HCT116 (cell line): Measurements from ENCODE around the gene DMD. TPM values are rescaled to one million over a fixed set of nuclear protein-coding genes. Genes with fewer than 3 reads are reported as not detected.

ENCODE experiments used
- ATAC-seq: fragments of 200-7000 bp; cut with Tn5 transposase; 2 replicates; pipeline ENCODE4 v1.9.1; 2020; ENCODE audit warnings: mild to moderate bottlenecking, moderate library complexity
- BruUV-seq: library from RNA; stranded (reverse); fragments of 400-500 nt; replicated peaks from 2 replicates; lab custom pipeline; 2021; lab: Mats Ljungman, UMichigan
- CTCF ChIA-PET: fragments of 300-600 bp; sonication (Branson Sonifier 250); formaldehyde crosslinking; loops from one replicate; lab custom pipeline; 2021; ENCODE audit warnings: antibody characterized with exemption; lab: Charles Lee
- POLR2A ChIA-PET: fragments of 300-600, 350-600 bp; sonication (Branson Sonifier 250); formaldehyde crosslinking; loops from one replicate; lab custom pipeline; 2021; ENCODE audit warnings: antibody characterized with exemption; lab: Charles Lee
- RAD21 ChIA-PET, 2 experiments: fragments of 300-600 bp; sonication (Branson Sonifier 250); formaldehyde crosslinking; loops; one replicate each; lab custom pipeline; 2023; ENCODE audit warnings: low total read pairs in 2 of 2; ENCODE audit not compliant: uncharacterized antibody in 2 of 2, unreplicated experiment in 2 of 2, low non-redundant PET in 1 of 2; lab: Charles Lee
- DNase-seq: peaks from one replicate; pipeline ENCODE4 v3.0.0-alpha.2; 2010; ENCODE audit warnings: low read depth, low spot score
- H2AFZ ChIP-seq: fragments of 200-600 bp; shearing (Covaris generic), sonication (generic); 2 replicates; pipeline ENCODE4 v1.6.1; 2017; ENCODE audit warnings: low read depth, mixed run types, mixed read lengths, antibody characterized with exemption, low read length; ENCODE audit not compliant: poor library complexity, severe bottlenecking
- H3K27ac ChIP-seq: 2 replicates; pipeline ENCODE4 v1.5.1; 2012; ENCODE audit warnings: low read depth, low read length
- H3K27me3 ChIP-seq: fragments of 200-600 bp; sonication (generic); 2 replicates; pipeline ENCODE4 v1.6.1; 2016; ENCODE audit warnings: mixed run types, low read length, mixed read lengths; ENCODE audit not compliant: insufficient read depth
- H3K36me3 ChIP-seq, 2 experiments: fragments of 200-500 bp in 1 of 2; fragments of 200-600 bp in 1 of 2; sonication (Bioruptor generic) in 1 of 2; sonication (generic) in 1 of 2; 2 replicates each; pipeline versions ENCODE4 v1.5.1 to v1.6.1; 2014 to 2016; ENCODE audit warnings: low read length in 2 of 2, inconsistent platforms in 1 of 2, mixed read lengths in 1 of 2, mixed run types in 1 of 2; ENCODE audit not compliant: insufficient read depth in 2 of 2, control insufficient read depth in 1 of 2
- H3K4me1 ChIP-seq, 2 experiments: fragments of 200-600 bp in 1 of 2; sonication (generic) in 1 of 2; 2 replicates each; pipeline versions ENCODE4 v1.5.1 to v1.6.1; 2012 to 2017; ENCODE audit warnings: low read length in 2 of 2, inconsistent platforms in 1 of 2, mild to moderate bottlenecking in 1 of 2, mixed read lengths in 1 of 2, mixed run types in 1 of 2, moderate library complexity in 1 of 2; ENCODE audit not compliant: insufficient read depth in 2 of 2, control insufficient read depth in 1 of 2
- H3K4me2 ChIP-seq: fragments of 200-600 bp; sonication (generic); 2 replicates; pipeline ENCODE4 v1.6.1; 2017; ENCODE audit warnings: mixed run types, low read length, mixed read lengths
- H3K4me3 ChIP-seq, 2 experiments: fragments of 200-600 bp in 1 of 2; sonication (generic) in 1 of 2; replicated peaks in 1 of 2; 2 replicates each; pipeline ENCODE4 v1.5.1; 2011 to 2016; ENCODE audit warnings: low read length in 2 of 2, control low read depth in 1 of 2, low read depth in 1 of 2, mild to moderate bottlenecking in 1 of 2, mixed read lengths in 1 of 2, mixed run types in 1 of 2
- H3K79me2 ChIP-seq: fragments of 200-600 bp; sonication (generic); 2 replicates; pipeline ENCODE4 v1.6.1; 2017; ENCODE audit warnings: mild to moderate bottlenecking, mixed run types, low read length, moderate library complexity, mixed read lengths; ENCODE audit not compliant: insufficient read depth
- H3K9ac ChIP-seq: fragments of 200-600 bp; sonication (generic); 2 replicates; pipeline ENCODE4 v1.6.1; 2016; ENCODE audit warnings: low read length, mixed read lengths
- H3K9me2 ChIP-seq: fragments of 200-600 bp; sonication (generic), shearing (Covaris generic); 2 replicates; pipeline ENCODE4 v1.6.1; 2017; ENCODE audit warnings: mixed run types, mild to moderate bottlenecking, moderate library complexity; ENCODE audit not compliant: insufficient read depth
- H3K9me3 ChIP-seq, 2 experiments: fragments of 200-500 bp in 1 of 2; fragments of 200-600 bp in 1 of 2; sonication (Bioruptor generic) in 1 of 2; sonication (generic) in 1 of 2; 2 replicates each; pipeline ENCODE4 v1.6.1; 2014 to 2017; ENCODE audit warnings: low read length in 2 of 2, mixed read lengths in 2 of 2, inconsistent platforms in 1 of 2, low read depth in 1 of 2, mild to moderate bottlenecking in 1 of 2, mixed run types in 1 of 2, moderate library complexity in 1 of 2; ENCODE audit not compliant: control insufficient read depth in 1 of 2, insufficient read depth in 1 of 2
- H4K20me1 ChIP-seq: fragments of 200-600 bp; sonication (generic), shearing (Covaris generic); 2 replicates; pipeline ENCODE4 v1.6.1; 2017; ENCODE audit warnings: mixed run types, mild to moderate bottlenecking, moderate library complexity; ENCODE audit not compliant: insufficient read depth
- EGR1 ChIP-seq: IDR thresholded peaks from 2 replicates; pipeline ENCODE4 v1.6.1; 2012; ENCODE audit warnings: low read depth
- ELF1 ChIP-seq: IDR thresholded peaks from 2 replicates; pipeline ENCODE4 v1.6.1; 2012; ENCODE audit warnings: low read depth, borderline replicate concordance
- EZH2 ChIP-seq: fragments of 200-600 bp; sonication (generic); IDR thresholded peaks from 2 replicates; pipeline ENCODE4 v1.6.1; 2017; ENCODE audit warnings: antibody characterized with exemption, mixed run types
- EZH2phosphoT487 ChIP-seq: fragments of 200-600 bp; IDR thresholded peaks from 2 replicates; pipeline ENCODE4 v1.6.1; 2018; ENCODE audit warnings: antibody characterized with exemption, borderline replicate concordance
- FOSL1 ChIP-seq: IDR thresholded peaks from 2 replicates; pipeline ENCODE4 v1.6.1; 2012; ENCODE audit warnings: low read depth
- POLR2A ChIP-seq: IDR thresholded peaks from 2 replicates; pipeline ENCODE4 v1.7.0; 2011; ENCODE audit warnings: borderline replicate concordance; ENCODE audit not compliant: insufficient read depth, insufficient read length; ENCODE audit errors: extremely low read depth
- RAD21 ChIP-seq: IDR thresholded peaks from 2 replicates; pipeline ENCODE4 v1.6.1; 2012; ENCODE audit warnings: low read depth, mild to moderate bottlenecking
- SIN3A ChIP-seq: IDR thresholded peaks from 2 replicates; pipeline ENCODE4 v1.6.1; 2012; ENCODE audit warnings: low read depth
- SP1 ChIP-seq: IDR thresholded peaks from 2 replicates; pipeline ENCODE4 v1.6.1; 2012; ENCODE audit warnings: low read depth
- SRF ChIP-seq: IDR thresholded peaks from 2 replicates; pipeline ENCODE4 v1.6.1; 2012; ENCODE audit warnings: low read depth
- TCF7L2 ChIP-seq: IDR thresholded peaks from 2 replicates; pipeline ENCODE4 v1.7.0; 2011; ENCODE audit warnings: borderline replicate concordance, inconsistent platforms; ENCODE audit not compliant: insufficient read depth, insufficient read length; ENCODE audit errors: extremely low read depth
- YY1 ChIP-seq: IDR thresholded peaks from 2 replicates; pipeline ENCODE4 v1.6.1; 2011; ENCODE audit warnings: low read length, low read depth, moderate library complexity, mild to moderate bottlenecking; ENCODE audit not compliant: insufficient replicate concordance; ENCODE audit errors: extremely low read depth
- ZFX ChIP-seq: fragments of 450-650 bp; IDR thresholded peaks from 2 replicates; pipeline ENCODE4 v1.6.1; 2017
- intact Hi-C: fragments of 100-400 bp; cut with micrococcal nuclease; formaldehyde crosslinking; loops from 2 replicates; pipeline ENCODE4 v1.10.0; 2022
- total RNA-seq: library from RNA; stranded (reverse); gene quantifications from one replicate; pipeline ENCODE4 v1.2.1, GENCODE V29; 2021; ENCODE audit not compliant: unreplicated experiment
- TF ChIP-seq, protein P1 (sequence below): IDR thresholded peaks from 2 replicates; pipeline ENCODE4 v1.6.1; 2011; ENCODE audit warnings: mild to moderate bottlenecking, low read length, moderate library complexity; ENCODE audit not compliant: insufficient replicate concordance; ENCODE audit errors: extremely low read depth
- TF ChIP-seq, protein P2 (sequence below), 3 experiments: fragments of 200-600 bp in 1 of 3; sonication (generic) in 1 of 3; IDR thresholded peaks in 2 of 3; conservative IDR thresholded peaks in 1 of 3; 2 replicates each; pipeline ENCODE4 v1.5.1; 2012 to 2017; ENCODE audit warnings: low read depth in 2 of 3, low read length in 2 of 3, antibody characterized with exemption in 1 of 3, borderline replicate concordance in 1 of 3, control low read depth in 1 of 3, mild to moderate bottlenecking in 1 of 3, mixed read lengths in 1 of 3, mixed run types in 1 of 3, moderate library complexity in 1 of 3; ENCODE audit not compliant: insufficient read depth in 1 of 3
- TF ChIP-seq, protein P3 (sequence below): IDR thresholded peaks from 2 replicates; pipeline ENCODE4 v1.6.1; 2012
- TF ChIP-seq, protein P4 (sequence below): IDR thresholded peaks from 2 replicates; pipeline ENCODE4 v1.6.1; 2012; ENCODE audit warnings: low read depth

The DMD gene
- total RNA-seq, 1 experiment from 2014 or later = 0.05 TPM

DNA sequence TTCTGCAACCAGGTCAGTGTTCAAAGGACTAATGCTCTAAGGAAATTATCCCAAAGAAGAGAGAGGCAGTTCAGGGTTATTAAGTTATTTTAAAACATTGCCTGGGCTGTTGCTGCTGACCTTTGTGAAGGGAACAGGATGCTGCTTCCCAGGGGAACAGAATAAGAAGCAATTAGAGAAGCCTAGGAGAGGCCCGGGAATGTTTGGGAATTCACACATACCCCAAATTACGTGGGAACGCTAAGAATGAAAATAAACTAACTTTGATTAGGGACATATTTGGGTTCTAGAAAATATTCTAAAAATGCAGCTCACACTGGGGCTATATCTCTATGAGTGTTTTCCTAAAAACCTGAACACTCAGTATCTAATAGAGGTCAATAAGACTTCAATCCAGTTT, 1896.4 kb downstream of the DMD start (continued):
- TF ChIP-seq EGR1 (no peak), POLR2A (no peak), YY1 (no peak), SIN3A (no peak), FOSL1 (no peak), SP1 (no peak), ZFX (no peak), SRF (no peak)

GRCh38 chrX:31307952-31308351, 1903.4 kb downstream of the DMD start:
- ChIA-PET CTCF (no interaction called here), POLR2A (no interaction called here), RAD21 (no interaction called here)
- H4K20me1 ChIP-seq = no peaks in the 10 kb centered on the region
- ATAC-seq (no peak), DNase-seq (no peak)
- H3K4me3 ChIP-seq = no peak overlapping the region
- H3K9ac ChIP-seq = no peak overlapping the region
- TF ChIP-seq ELF1 = no peak
- TF ChIP-seq ZFX = no peak
- TF ChIP-seq EZH2 = no peak
- TF ChIP-seq SRF = no peak
- no peak for TF ChIP-seq RAD21
- no peak for TF ChIP-seq TCF7L2
- TF ChIP-seq, protein P1, sequence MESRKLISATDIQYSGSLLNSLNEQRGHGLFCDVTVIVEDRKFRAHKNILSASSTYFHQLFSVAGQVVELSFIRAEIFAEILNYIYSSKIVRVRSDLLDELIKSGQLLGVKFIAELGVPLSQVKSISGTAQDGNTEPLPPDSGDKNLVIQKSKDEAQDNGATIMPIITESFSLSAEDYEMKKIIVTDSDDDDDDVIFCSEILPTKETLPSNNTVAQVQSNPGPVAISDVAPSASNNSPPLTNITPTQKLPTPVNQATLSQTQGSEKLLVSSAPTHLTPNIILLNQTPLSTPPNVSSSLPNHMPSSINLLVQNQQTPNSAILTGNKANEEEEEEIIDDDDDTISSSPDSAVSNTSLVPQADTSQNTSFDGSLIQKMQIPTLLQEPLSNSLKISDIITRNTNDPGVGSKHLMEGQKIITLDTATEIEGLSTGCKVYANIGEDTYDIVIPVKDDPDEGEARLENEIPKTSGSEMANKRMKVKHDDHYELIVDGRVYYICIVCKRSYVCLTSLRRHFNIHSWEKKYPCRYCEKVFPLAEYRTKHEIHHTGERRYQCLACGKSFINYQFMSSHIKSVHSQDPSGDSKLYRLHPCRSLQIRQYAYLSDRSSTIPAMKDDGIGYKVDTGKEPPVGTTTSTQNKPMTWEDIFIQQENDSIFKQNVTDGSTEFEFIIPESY = no peak
- TF ChIP-seq, protein P2, sequence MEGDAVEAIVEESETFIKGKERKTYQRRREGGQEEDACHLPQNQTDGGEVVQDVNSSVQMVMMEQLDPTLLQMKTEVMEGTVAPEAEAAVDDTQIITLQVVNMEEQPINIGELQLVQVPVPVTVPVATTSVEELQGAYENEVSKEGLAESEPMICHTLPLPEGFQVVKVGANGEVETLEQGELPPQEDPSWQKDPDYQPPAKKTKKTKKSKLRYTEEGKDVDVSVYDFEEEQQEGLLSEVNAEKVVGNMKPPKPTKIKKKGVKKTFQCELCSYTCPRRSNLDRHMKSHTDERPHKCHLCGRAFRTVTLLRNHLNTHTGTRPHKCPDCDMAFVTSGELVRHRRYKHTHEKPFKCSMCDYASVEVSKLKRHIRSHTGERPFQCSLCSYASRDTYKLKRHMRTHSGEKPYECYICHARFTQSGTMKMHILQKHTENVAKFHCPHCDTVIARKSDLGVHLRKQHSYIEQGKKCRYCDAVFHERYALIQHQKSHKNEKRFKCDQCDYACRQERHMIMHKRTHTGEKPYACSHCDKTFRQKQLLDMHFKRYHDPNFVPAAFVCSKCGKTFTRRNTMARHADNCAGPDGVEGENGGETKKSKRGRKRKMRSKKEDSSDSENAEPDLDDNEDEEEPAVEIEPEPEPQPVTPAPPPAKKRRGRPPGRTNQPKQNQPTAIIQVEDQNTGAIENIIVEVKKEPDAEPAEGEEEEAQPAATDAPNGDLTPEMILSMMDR (IDR thresholded peaks at IDR 0.05 in 2 of 3, conservative IDR thresholded peaks at IDR 0.05 in 1 of 3; ENCODE audit: borderline replicate concordance in 1 of 3, insufficient read depth in 1 of 3, low read depth in 2 of 3, low read length in 2 of 3) = no peak
- TF ChIP-seq POLR2A = no peak
- TF ChIP-seq, protein P3, sequence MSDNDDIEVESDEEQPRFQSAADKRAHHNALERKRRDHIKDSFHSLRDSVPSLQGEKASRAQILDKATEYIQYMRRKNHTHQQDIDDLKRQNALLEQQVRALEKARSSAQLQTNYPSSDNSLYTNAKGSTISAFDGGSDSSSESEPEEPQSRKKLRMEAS = no peak
- TF ChIP-seq, protein P4, sequence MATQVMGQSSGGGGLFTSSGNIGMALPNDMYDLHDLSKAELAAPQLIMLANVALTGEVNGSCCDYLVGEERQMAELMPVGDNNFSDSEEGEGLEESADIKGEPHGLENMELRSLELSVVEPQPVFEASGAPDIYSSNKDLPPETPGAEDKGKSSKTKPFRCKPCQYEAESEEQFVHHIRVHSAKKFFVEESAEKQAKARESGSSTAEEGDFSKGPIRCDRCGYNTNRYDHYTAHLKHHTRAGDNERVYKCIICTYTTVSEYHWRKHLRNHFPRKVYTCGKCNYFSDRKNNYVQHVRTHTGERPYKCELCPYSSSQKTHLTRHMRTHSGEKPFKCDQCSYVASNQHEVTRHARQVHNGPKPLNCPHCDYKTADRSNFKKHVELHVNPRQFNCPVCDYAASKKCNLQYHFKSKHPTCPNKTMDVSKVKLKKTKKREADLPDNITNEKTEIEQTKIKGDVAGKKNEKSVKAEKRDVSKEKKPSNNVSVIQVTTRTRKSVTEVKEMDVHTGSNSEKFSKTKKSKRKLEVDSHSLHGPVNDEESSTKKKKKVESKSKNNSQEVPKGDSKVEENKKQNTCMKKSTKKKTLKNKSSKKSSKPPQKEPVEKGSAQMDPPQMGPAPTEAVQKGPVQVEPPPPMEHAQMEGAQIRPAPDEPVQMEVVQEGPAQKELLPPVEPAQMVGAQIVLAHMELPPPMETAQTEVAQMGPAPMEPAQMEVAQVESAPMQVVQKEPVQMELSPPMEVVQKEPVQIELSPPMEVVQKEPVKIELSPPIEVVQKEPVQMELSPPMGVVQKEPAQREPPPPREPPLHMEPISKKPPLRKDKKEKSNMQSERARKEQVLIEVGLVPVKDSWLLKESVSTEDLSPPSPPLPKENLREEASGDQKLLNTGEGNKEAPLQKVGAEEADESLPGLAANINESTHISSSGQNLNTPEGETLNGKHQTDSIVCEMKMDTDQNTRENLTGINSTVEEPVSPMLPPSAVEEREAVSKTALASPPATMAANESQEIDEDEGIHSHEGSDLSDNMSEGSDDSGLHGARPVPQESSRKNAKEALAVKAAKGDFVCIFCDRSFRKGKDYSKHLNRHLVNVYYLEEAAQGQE = no peak
- no peak for TF ChIP-seq SIN3A
- no peak for TF ChIP-seq EZH2phosphoT487
- intact Hi-C loops = no loop called here
- no peaks in the 10 kb centered on the region for H3K9me2 ChIP-seq
- no peaks in the 10 kb centered on the region for H3K27me3 ChIP-seq
- H2AFZ ChIP-seq = no peak overlapping the region
- no peak overlapping the region for H3K27ac ChIP-seq
- no peaks in the 10 kb centered on the region for H3K79me2 ChIP-seq
- H3K36me3 ChIP-seq = no peaks in the 10 kb centered on the region
- no peaks in the 10 kb centered on the region for H3K4me1 ChIP-seq
- no TSS peak for BruUV-seq
- no peaks in the 10 kb centered on the region for H3K9me3 ChIP-seq
- H3K4me2 ChIP-seq = no peak overlapping the region
